GM19324 (cell line): ENCODE measurements around the gene TBX4.
"Not testable (repeated sequence)": the region's sequence is repeated elsewhere in the genome, so short reads cannot be mapped to it uniquely, and the experiment has no call there.

Source experiments
- ATAC-seq: cut with Tn5 transposase; IDR thresholded peaks from one replicate; pipeline ENCODE4 v1.9.1; 2021; ENCODE audit warnings: mild to moderate bottlenecking, moderate library complexity; ENCODE audit not compliant: unreplicated experiment, low FRiP score

Gene TBX4

DNA sequence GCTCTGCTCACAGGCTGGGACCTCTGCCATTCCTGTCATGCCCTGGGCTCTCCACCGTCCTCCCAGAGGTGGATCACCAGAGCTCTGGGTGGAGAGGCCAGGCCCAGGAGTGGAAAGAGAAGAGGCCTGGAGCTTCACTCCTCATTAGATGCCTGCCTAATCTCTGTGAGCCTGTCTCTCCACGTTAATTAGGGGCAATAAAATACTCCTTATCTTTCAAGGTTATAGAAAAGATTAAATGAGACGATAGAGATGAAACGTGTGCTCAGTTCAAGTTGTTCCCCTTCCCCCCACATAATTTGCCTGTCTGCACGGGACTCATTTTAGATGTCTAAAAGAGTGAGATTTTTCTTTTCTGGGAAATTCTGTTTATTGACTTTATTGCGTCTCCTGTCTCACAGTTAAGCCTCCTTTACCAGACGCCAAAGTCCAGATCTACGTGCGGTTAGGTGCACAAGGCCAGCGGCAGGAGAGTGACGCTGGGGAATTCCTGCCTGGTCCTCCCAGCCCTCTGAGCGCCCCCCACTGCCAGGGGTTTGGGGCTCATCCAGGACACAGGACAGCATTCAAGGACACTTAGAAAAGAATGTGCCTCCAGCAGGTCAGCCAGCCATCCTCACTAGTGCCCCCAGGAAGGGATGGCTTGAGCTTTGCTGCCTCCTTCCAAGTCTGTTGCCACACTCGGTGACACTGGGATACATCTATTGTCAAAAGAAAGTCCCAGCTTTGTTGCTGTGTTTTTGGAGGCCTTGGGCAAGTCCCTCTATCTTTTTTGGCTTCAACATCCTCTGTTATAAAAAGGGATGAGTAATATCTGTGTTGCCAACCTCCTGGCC is 42.3 kb downstream of the TBX4 start:
- ATAC-seq: no peak

DNA sequence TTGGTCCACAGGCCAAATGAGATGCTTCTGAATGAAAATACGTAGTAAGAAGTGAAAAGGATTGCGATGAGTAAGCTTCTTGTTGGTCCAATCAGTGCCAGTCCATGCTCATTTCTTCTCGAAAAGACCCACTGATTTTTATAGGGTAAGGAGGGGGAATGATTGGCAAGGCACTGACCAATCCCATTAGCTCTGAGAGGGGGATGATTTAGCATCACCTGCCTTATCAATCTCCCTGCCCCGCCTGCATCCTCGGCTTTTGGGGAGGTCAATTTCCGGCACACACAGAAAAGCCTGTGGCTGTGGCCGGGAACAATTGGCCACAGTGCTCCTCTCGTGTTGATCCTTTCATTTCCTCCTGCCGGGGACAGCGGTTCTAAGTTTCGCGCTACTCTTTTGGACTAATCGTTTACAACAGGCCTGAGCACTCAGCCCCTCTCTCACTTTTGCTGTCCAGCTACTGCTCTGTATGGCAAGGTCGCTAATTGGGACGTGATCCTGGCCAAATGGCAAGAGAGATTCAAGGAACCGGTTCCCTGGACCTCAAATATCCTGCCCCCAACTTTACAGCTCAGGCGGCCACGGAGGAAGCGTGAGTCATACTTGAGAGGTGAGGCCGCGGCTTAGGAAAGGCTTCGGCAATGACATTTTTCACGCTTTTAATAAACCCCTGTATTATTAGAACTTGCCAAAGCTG is 43.1 kb downstream of the TBX4 start:
- no peak for ATAC-seq

DNA sequence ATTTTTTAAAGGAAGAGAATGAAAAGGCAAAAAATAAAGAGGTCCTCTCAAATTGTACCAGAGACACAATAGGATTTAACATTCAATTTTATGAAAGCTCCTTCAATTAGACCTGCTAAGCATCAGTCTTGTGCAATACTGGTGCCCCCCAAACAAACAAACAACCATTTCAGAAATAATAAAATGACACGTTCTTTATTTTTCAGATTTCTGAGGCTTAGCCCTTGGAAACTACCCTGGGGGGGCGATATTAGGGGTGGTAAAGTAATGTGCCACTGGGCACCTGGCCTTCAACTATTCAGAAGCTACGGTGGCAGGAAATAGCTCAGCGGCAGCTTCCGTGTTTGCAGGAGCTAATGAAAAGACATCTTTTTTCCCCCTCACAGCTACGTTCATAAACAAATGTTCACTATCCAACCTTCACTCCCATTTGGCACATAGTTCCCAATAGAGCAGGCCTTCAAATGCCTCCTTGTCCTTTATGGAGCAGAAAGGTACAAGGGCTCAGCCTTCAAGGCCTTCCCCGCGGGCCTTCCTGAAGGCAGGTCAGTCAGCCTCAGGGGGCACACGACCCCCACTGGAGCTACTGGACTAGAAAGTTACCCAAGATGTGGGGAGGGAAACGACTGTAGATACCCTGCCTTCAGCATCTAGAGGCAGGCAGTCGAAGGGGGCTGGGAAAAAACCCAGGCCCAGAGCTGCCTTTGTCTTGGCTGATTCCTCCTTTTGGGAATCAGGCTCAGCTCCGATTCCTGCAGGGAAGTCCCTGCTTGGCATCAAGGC is 44.1 kb downstream of the TBX4 start:
- ATAC-seq: no peak

DNA sequence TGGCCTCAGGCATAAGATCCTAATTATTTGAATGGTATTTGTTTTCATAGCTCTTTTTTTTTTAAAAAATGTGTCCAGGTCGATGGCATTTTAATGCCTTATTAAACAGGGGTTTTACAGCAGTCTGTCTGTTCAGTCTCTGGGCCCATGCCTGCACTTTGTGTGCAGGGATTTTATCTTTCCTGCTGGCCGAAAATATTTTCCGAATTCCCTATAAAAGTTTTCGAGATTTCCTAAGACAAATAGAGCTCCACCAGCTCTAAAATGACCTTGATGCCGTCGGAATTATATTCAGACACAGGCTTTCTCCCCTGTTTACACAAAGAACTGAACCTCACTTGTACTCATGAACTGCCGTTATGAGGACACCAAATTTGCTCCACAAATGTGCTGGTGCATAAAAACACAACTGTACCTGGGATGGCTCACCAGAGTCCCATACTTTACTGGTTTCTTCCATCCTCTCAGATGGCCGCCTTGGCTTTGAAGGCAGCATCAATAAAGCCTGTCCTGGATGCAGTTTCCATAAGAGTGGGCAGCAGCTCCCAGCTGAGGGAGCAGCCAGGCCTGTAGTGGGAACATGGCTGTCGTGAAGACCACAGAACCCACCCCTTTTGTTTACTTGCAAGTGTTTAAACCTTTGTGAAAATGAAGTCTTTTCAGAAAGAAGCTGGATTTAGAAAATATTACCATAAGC is 44.9 kb downstream of the TBX4 start:
- ATAC-seq: no peak

DNA sequence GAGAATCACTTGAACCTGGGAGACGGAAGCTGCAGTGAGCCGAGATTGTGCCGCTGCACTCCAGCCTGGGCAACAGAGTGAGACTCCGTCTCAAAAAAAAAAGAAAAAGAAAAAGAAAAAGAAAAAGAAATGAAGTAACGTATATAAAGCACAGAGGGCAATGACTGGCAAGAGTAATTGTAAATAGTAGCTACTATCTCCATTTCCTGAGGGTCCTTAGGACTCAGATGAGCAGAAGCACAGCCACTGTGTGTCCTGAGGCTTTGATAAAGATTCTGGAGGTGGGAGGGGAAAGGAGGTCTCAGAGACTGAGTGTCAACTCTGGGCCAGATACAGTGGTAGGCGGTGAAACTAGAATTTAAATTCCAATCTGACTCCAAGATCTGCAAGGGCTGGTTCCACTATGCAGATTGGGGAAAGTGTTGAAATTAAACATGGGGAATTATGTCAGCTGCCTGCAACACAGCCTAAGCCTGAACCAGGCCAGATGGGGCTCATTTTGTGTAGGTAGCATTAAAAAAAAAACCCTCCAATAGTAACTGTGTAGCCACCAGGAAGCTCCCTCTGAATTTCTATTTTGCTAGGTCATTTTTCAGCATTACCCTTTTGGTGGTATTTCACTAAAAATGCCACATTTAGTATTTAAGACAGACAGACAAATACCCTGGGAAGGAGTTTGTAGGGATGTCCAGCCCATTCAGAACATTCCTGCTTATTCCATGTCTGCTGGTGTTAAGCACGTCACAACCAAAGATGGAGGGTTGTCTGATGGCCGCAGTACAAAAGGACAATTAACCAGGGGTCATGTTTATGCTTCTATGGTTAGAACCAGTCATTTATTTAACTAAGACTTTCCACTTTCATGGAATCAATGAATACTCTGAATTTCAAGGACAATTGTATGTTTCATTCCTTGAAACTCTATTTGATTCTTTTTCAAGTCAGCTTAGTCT is 46.1 kb downstream of the TBX4 start:
- ATAC-seq: no peak

DNA sequence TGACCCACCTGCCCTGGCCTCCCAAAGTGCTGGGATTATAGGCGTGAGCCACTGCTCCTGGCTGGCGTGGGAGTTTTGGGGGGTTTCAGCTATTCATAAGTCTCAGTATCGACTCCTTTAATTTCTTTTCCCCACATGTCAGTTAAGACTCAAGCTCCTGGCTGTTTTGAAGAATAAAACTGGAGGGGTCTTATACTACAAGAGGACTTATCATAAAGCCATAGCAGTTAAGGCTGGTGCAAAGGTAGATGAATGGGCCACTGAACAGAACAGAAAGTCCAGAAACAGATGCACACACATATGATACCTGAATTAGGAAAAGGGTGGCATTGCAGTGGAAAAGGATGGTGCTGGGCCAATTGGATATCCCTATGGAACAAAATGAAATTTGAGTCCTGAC is 47.4 kb downstream of the TBX4 start:
- ATAC-seq: no peak

DNA sequence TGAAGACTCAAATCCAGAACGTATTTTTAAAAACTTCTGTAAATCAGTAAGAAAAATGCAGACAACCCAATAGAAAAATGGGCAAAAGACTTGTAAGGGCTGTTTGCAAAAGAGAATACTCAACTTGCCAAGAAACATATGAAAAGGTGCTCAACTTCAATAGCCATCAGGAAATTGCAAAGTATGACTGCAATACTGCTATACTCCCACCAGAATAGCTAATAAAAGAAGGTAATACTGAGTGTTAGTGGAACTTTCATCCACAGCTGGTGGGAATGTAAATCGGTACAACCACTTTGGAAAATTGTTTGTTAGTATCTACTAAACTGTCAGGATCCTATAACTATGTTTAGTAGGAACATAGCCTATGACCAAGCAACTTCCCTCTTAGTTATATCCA is 48.1 kb downstream of the TBX4 start:
- ATAC-seq: no peak

DNA sequence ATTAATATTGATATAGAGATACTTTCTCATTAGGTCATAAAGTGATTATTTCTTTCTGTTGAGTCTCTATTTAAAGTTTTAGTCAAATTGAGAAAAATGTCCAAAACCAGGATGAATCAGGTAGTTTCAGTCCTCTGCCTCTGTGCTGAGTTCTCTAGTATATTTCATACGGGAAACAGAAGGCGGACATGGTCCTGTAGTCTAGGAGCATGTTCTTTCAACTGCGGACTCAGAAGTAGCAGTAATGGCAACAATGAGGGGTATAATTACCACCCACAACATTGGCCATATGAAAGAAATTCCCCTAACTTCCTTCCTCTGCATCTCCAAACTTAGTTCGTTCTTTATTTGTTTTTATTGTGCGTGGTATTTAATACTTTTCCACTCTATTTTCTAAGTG is 50.1 kb downstream of the TBX4 start:
- ATAC-seq: no peak

DNA sequence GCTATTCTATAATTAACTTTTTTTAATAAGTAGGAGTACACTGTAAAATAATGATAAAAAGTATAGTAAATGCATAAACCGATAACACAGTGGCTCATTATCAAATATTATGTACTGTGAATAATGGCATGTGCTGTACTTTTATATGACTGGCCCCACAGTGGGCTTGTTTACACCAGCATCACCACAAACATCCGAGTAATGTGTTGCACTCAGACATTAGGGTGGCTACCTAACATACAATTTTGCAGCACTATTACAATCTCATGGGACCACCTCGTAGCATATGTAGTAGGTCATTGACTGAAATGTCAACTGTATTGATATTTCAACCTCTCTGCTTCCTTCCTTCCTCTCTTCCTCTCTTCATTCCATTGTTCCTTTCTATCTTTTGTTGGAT is 51.7 kb downstream of the TBX4 start:
- ATAC-seq: no peak

DNA sequence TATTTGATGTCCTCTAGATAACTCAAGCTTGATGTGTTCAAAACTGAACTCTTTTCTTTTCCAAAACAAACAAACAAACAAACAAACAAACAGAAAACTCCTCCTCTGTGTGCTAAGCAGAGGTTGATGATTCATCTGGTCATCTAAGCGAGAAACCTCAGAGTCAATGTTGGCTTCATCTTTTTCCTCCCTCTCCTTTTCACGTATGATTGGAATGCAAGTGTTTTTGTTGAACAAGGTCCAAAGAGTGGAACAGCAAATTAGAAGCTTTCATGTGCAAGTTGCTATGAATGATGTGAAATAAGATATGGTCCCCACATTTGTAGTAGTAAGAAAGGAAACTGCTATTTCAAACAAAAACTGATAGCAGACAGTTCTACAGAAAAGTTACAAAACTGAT is 52.5 kb downstream of the TBX4 start:
- ATAC-seq: no peak

DNA sequence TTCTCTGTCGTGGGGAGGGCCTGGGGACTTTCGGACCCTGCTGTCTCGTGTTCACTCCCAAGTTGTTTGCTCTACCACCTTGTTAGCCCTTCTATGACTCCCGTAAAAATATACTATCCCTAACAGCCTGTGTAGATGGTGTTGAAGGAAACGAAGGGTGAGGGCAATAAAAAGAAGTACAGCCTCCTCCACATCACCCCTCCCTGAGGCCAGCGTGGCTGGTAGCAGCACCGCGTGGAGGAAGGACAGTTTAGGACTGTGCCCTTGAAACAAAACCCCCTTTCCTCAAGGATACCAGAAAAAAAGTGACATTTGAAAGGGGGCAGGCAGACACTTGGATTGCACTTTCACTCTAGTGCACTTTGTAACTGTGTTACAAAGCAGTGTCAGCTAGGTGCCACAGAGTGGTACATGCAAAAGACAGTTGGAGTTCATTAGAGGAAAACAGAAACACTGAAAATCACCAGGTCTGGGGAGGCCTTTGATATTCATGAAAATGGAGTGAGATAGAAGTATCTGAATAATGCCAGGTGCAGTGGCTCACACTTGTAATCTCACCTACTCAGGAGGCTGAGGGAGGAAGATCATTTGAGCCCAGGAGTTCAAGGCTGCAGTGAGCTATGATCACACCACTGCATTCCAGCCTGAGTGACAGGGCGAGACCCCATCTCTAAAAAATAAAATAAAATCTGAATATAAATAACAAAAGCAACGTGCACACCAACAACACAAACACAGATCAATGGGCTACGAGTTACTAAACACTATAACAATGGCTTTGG is 53.8 kb downstream of the TBX4 start:
- ATAC-seq: no peak

DNA sequence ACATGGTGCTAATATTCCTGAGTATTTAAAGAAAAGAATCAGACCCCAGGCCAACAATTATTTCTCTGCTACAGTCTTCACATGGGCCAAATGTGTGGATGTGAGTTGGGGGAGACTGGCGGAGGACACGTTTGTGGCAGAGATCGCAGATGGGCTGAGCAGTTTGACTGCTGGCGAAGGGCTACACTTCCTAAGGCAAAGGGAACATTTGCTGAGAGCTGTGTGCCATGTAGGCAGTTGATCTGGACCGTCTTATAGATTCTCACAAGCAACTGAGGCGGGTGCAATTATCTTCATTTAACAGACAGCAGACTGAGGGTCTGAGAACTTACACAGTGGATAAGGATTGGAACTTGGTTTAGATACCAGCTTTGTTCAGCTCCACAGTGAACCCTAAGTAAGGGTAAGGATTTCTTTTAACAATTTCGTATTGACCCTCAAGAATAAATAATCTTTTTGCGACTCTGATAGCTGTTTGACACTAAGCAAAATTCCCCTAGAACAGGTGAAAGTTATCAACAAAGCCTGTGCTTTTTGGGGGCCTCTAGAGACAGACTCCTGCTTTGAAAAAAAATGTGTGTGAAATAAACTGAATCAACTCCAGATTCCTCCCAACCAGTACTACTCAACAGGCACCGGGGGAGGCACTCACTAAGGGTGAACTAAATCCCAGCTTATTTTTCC is 55.3 kb downstream of the TBX4 start:
- ATAC-seq: no peak

DNA sequence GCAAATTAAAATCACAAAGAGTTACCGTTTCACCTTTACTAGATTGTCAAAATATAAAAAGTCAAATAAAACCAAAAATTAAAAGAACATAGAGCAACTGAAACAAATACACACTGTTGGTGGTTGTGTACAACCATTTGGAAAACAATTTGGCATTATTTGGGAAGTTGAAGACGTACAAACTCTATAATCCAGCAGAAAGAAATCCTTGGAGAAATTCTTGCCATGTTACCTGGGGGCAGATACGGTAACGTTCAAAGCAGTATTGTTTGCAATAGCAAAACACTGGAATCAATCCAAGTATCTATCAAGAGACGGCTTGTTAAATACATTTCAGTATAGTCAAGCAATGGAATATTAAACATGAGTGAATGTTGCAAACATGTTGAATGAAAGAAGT is 56.7 kb downstream of the TBX4 start:
- no peak for ATAC-seq

DNA sequence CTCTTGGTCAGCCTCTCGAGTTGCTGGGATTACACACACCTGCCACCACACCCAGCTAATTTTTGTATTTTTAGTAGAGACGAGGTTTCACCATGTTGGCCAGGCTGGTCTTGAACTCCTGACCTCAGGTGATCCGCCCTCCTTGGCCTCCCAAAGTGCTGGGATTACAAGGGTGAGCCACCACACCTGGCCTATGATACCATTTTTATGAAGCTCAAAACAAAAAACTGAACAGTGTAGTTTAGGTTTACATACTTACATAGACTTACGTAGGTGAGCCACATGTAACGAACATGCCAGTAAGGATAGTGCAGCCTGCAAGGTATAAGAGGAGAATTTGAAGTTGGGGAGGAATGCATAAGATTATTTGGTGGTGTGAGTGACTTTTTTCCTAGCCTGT is 57.2 kb downstream of the TBX4 start:
- not testable (repeated sequence) for ATAC-seq

DNA sequence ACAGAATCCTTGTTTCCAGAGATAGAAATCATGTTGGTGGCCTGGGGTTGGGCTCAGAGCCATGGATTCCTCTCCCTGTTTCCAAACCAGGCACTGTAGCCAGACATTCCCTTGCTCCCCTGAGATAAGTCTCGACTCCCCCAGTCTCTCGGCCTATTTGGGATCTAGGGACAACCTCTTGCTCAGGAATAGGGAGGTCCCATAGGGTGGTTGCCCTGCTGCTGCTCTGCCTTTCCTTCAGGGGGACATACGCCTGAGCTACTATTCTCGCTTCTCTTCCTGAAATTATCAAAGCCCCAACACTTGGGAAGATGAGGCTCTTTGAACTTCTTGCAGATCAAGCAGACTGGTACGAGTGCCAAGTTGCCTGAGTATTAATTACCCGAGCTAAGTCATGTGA is 58.0 kb downstream of the TBX4 start:
- ATAC-seq: no peak

DNA sequence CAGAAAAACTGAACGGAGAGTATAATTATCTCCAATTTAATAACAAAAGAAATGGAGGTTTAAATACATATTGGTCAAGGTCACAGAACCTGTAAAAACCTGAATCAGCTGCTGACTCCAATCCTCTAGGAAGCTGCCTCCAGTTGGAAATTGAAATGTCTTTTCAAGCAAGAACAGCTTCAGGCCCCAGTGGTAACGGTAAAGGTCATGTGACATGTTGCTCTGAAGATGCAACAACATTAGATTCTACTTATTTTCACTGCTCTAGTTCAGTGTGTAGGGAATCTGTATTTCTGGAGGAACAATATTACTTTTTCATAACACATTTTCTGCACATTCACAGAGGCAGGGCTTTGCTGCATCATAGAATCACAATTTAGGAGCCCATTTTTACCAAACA is 58.8 kb downstream of the TBX4 start:
- no peak for ATAC-seq

DNA sequence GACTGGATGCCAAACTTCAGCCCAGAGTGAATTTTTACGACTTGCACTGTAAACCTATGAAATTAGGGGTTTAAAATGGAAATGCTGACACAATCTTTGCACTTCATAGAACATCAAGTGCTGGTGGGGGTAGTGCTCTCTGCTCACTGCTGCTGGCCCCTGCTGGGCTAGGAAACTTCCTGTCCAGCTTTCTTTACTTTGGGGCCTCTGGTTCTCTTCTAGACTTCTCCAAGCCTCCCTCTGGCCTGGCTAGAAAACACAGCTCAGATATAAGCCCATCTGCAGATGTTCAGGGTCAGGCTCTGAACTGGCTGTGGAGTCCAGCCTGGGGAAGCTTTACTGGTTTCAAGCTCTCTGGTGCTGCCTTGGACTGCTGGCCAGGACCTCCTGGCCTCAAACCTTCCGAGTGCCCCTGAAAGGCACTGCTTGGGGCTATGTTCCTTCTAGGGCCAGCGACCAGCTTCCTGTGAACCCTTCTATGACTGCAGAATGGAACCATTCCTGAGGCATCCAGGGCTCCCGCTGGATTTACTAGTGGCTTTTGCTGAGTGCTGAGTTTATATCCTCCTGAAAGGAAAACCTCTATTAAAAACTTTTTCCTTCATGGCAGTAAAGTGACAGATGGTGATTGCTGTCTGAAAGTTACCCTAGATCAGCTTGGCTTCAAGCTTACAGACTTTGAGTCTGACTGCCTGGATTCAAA is 59.4 kb downstream of the TBX4 start:
- no peak for ATAC-seq

DNA sequence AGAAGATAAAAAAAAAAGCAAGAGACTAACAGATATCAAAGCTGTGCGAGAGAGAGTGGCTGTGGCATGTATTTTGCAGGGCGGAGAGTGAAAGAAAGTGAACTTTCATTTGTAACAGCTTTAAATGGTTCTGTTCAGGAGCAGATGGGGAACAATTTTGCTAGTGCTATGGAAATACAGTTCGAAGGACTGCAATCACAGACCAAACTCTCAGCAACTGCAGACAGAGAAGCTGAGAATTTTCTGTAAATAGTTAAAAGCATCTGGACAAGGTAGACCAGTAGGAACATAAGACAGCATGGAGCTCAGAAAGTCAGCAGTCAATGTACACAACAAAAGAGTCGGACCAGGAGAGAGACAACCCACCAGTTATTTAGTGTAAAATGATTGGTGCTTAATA is 62.3 kb downstream of the TBX4 start:
- no peak for ATAC-seq
